ENCODE measurements around the gene PARP11.

The PARP11 gene

DNA sequence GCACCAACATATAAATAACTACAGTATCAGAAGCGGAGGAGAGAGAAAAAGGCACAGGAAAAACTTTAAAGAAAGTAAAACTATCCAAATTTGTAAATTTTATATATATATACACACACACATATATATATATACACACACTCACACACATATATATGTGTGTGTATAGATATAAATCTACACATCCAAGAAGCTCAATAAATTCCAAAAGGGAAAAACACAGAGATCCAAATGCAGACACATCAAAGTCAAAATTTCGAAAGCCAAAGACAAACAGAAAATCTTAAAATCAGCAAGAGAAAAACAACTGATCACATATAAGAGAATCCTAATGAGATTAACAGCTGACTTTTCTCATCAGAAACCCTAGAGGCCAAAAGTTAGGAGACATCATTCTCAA, 37.3 kb downstream of the PARP11 start:
- peaks cover 21% of the 10 kb centered on the region; the same call in 1 of the 2 replicates for H4K20me1 ChIP-seq (ENCODE audit: insufficient read depth, low read length)
- no peaks in the 10 kb centered on the region for H3K4me1 ChIP-seq (ENCODE audit: insufficient read depth, low read length)
- H3K9ac ChIP-seq (ENCODE audit: low read depth, low read length): no peak overlapping the region
- no peak overlapping the region for H3K4me2 ChIP-seq (ENCODE audit: insufficient read depth, low read length)
- no peaks in the 10 kb centered on the region for H3K27me3 ChIP-seq (ENCODE audit: insufficient read depth, low read length, poor library complexity)
- H3K9me3 ChIP-seq (ENCODE audit: insufficient read depth, low read length, severe bottlenecking): no peaks in the 10 kb centered on the region
- H3K4me3 ChIP-seq (ENCODE audit: low read depth in 1 of 2, low read length in 2 of 2): no peak overlapping the region
- no peak overlapping the region for H2AFZ ChIP-seq (ENCODE audit: low read depth, low read length)
- ATAC-seq (ENCODE audit: insufficient read depth, low read depth) (no peak), DNase-seq (no peak)
- H3K27ac ChIP-seq (ENCODE audit: low read length): no peak overlapping the region
- H3K36me3 ChIP-seq (ENCODE audit: insufficient read depth, low read length): no peaks in the 10 kb centered on the region; the same call in 1 of the 2 replicates
- TF ChIP-seq EZH2 (IDR thresholded peaks at IDR 0.05; ENCODE audit: borderline replicate concordance, low read depth, low read length, severe bottlenecking): no peak
- TF ChIP-seq, protein P1, sequence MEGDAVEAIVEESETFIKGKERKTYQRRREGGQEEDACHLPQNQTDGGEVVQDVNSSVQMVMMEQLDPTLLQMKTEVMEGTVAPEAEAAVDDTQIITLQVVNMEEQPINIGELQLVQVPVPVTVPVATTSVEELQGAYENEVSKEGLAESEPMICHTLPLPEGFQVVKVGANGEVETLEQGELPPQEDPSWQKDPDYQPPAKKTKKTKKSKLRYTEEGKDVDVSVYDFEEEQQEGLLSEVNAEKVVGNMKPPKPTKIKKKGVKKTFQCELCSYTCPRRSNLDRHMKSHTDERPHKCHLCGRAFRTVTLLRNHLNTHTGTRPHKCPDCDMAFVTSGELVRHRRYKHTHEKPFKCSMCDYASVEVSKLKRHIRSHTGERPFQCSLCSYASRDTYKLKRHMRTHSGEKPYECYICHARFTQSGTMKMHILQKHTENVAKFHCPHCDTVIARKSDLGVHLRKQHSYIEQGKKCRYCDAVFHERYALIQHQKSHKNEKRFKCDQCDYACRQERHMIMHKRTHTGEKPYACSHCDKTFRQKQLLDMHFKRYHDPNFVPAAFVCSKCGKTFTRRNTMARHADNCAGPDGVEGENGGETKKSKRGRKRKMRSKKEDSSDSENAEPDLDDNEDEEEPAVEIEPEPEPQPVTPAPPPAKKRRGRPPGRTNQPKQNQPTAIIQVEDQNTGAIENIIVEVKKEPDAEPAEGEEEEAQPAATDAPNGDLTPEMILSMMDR (IDR thresholded peaks at IDR 0.05; ENCODE audit: borderline replicate concordance, extremely low read depth, low read length, poor library complexity, severe bottlenecking): no peak
- peaks cover 27% of the 10 kb centered on the region for H3K79me2 ChIP-seq (ENCODE audit: insufficient read depth, low read length)

DNA sequence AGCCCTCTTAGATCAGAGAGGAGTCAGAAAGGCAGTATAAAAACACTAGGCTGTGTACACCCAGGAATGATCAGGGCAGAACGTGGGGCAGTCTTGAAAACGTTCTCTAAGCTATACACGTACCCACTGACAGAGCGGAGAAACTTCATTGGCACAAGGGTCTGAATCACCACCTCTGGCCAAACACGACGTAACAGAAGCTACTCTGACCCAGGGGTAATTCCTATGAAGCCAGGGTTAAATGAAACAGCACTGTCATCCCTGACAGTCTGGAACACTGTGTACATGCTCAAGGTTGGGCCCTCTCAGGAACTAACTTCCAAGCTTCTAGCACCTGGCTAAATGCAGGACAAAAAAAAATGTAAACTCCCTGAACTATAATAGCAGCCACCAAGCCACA, 38.4 kb downstream of the PARP11 start:
- H3K36me3 ChIP-seq (ENCODE audit: insufficient read depth, low read length): no peaks in the 10 kb centered on the region; the same call in 1 of the 2 replicates
- H2AFZ ChIP-seq (ENCODE audit: low read depth, low read length): no peak overlapping the region
- H3K4me2 ChIP-seq (ENCODE audit: insufficient read depth, low read length): no peak overlapping the region
- peaks cover 21% of the 10 kb centered on the region; the same call in 1 of the 2 replicates for H4K20me1 ChIP-seq (ENCODE audit: insufficient read depth, low read length)
- H3K79me2 ChIP-seq (ENCODE audit: insufficient read depth, low read length): peaks cover 27% of the 10 kb centered on the region
- H3K27me3 ChIP-seq (ENCODE audit: insufficient read depth, low read length, poor library complexity): no peaks in the 10 kb centered on the region
- no peaks in the 10 kb centered on the region for H3K4me1 ChIP-seq (ENCODE audit: insufficient read depth, low read length)
- H3K9me3 ChIP-seq (ENCODE audit: insufficient read depth, low read length, severe bottlenecking): no peaks in the 10 kb centered on the region
- TF ChIP-seq, protein P1 (IDR thresholded peaks at IDR 0.05; ENCODE audit: borderline replicate concordance, extremely low read depth, low read length, poor library complexity, severe bottlenecking): no peak
- no peak overlapping the region for H3K4me3 ChIP-seq (ENCODE audit: low read depth in 1 of 2, low read length in 2 of 2)
- DNase-seq (no peak), ATAC-seq (ENCODE audit: insufficient read depth, low read depth) (no peak)
- H3K9ac ChIP-seq (ENCODE audit: low read depth, low read length): no peak overlapping the region
- H3K27ac ChIP-seq (ENCODE audit: low read length): no peak overlapping the region

DNA sequence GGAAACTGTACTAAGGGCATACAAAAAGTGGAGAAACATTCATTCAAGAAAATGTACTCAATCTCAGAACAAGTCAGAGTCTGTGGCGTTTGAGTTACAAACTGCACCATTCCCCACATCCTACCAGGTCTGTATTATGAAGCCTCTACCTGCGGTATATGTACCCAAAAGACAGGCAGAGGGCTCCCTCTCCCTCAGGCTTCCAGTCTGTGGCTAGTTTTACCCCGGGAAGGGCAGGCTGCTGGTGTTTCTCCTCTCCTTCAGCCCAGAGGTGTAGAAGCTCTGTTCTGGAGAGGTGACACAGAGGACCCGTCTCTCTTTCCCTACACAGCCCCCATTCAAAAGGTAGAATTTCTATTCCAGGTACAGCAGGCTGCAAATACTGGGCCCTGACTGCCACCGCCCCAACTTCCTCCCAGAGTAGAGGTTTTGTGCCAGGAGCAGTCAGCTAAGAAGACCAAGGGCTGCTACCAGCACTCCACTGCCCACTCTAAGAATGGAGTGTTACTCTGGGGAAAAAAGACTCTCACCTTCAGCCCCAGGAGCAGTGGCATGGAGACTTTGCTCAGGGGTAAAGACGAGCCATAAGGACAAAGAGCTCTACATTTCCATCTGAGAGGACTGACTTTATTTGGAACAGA, 39.4 kb downstream of the PARP11 start:
- Histone ChIP-seq H3K36me3 (ENCODE audit: insufficient read depth, low read length) (peaks cover 3% of the 10 kb centered on the region; the same call in 1 of the 2 replicates), H3K9me3 (ENCODE audit: insufficient read depth, low read length, severe bottlenecking) (no peaks in the 10 kb centered on the region), H3K4me1 (ENCODE audit: insufficient read depth, low read length) (no peaks in the 10 kb centered on the region), H3K4me2 (ENCODE audit: insufficient read depth, low read length) (no peak overlapping the region), H3K27ac (ENCODE audit: low read length) (no peak overlapping the region), H3K79me2 (ENCODE audit: insufficient read depth, low read length) (peaks cover 27% of the 10 kb centered on the region), H4K20me1 (ENCODE audit: insufficient read depth, low read length) (peaks cover 21% of the 10 kb centered on the region; the same call in 1 of the 2 replicates), H3K4me3 (ENCODE audit: low read depth in 1 of 2, low read length in 2 of 2) (no peak overlapping the region), H3K9ac (ENCODE audit: low read depth, low read length) (no peak overlapping the region), H2AFZ (ENCODE audit: low read depth, low read length) (no peak overlapping the region), H3K27me3 (ENCODE audit: insufficient read depth, low read length, poor library complexity) (no peaks in the 10 kb centered on the region)
- ATAC-seq (ENCODE audit: insufficient read depth, low read depth) (no peak), DNase-seq (no peak)
- TF ChIP-seq EZH2 (IDR thresholded peaks at IDR 0.05; ENCODE audit: borderline replicate concordance, low read depth, low read length, severe bottlenecking): no peak
- TF ChIP-seq, protein P1 (IDR thresholded peaks at IDR 0.05; ENCODE audit: borderline replicate concordance, extremely low read depth, low read length, poor library complexity, severe bottlenecking): no peak

All from DND-41 (cell line).